Measurements from ENCODE around the gene IL1RAPL2.

DNA sequence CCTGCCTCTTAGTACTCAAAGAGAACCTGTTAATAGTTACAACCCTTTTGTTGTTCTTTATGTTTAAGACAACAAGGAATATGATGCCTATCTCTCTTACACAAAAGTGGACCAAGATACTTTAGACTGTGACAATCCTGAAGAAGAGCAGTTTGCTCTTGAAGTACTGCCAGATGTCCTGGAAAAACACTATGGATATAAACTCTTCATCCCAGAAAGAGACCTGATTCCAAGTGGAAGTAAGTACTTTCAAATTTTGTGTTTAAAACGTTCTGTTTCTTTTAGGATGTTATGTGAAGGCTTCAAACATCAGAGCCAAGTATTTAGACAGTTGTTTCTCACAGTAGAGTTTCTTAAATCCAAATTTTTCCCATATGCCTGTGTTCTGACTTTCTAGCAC lies 1189.1 kb downstream of the IL1RAPL2 start:
- TF ChIP-seq CTCF (conservative IDR thresholded peaks at IDR 0.05) (no peak), EZH2 (IDR thresholded peaks at IDR 0.05; ENCODE audit: low read depth) (no peak)

All from PC-9 (cell line).